ENCODE results near the gene MCTP1. TPM values are rescaled to one million over a fixed set of nuclear protein-coding genes. Genes with fewer than 3 reads are reported as not detected.

Gene MCTP1
- total RNA-seq, 1 donor from 2014 or later: 9.1 TPM

DNA sequence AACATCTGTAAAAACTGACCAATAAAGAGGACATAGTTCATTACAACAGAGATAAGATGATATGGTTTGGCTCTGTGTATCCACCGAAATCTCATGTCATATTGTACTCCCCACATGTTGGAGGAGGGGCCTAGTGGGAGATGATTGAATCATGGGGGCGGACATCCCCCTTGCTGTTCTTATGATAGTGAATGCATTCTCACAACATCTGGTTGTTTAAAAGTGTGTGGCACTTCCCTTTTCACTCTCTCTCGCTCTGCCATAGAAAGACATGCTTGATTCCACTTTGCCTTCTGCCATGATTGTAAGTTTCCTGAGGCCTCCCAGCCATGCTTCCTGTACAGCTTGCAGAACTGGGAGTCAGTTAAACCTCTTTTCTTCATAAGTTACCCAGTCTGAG is 373.6 kb downstream of the MCTP1 start:
- Mint-ChIP-seq H3K4me1 (peaks cover 2% of the 10 kb centered on the region), H3K36me3 (no peaks in the 10 kb centered on the region), H3K27me3 (ENCODE audit: low read depth) (peaks cover 2% of the 10 kb centered on the region), H3K4me3 (no peak overlapping the region), H3K9me3 (no peaks in the 10 kb centered on the region), H3K27ac (no peak overlapping the region)
- TF ChIP-seq, protein P1, sequence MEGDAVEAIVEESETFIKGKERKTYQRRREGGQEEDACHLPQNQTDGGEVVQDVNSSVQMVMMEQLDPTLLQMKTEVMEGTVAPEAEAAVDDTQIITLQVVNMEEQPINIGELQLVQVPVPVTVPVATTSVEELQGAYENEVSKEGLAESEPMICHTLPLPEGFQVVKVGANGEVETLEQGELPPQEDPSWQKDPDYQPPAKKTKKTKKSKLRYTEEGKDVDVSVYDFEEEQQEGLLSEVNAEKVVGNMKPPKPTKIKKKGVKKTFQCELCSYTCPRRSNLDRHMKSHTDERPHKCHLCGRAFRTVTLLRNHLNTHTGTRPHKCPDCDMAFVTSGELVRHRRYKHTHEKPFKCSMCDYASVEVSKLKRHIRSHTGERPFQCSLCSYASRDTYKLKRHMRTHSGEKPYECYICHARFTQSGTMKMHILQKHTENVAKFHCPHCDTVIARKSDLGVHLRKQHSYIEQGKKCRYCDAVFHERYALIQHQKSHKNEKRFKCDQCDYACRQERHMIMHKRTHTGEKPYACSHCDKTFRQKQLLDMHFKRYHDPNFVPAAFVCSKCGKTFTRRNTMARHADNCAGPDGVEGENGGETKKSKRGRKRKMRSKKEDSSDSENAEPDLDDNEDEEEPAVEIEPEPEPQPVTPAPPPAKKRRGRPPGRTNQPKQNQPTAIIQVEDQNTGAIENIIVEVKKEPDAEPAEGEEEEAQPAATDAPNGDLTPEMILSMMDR (IDR thresholded peaks at IDR 0.05; ENCODE audit: unreplicated experiment): no peak
- DNase-seq (ENCODE audit: low spot score in 2 of 2, unreplicated experiment in 2 of 2): no peak

GRCh38 chr5:94910721-94911120 is 374.2 kb downstream of the MCTP1 start:
- TF ChIP-seq, protein P1 (IDR thresholded peaks at IDR 0.05; ENCODE audit: unreplicated experiment): no peak
- DNase-seq (ENCODE audit: low spot score in 2 of 2, unreplicated experiment in 2 of 2): no peak
- H3K27me3 Mint-ChIP-seq (ENCODE audit: low read depth): peaks cover 2% of the 10 kb centered on the region
- no peaks in the 10 kb centered on the region for H3K36me3 Mint-ChIP-seq
- H3K4me1 Mint-ChIP-seq: no peaks in the 10 kb centered on the region
- H3K9me3 Mint-ChIP-seq: no peaks in the 10 kb centered on the region
- H3K4me3 Mint-ChIP-seq: no peak overlapping the region
- H3K27ac Mint-ChIP-seq: no peak overlapping the region

DNA sequence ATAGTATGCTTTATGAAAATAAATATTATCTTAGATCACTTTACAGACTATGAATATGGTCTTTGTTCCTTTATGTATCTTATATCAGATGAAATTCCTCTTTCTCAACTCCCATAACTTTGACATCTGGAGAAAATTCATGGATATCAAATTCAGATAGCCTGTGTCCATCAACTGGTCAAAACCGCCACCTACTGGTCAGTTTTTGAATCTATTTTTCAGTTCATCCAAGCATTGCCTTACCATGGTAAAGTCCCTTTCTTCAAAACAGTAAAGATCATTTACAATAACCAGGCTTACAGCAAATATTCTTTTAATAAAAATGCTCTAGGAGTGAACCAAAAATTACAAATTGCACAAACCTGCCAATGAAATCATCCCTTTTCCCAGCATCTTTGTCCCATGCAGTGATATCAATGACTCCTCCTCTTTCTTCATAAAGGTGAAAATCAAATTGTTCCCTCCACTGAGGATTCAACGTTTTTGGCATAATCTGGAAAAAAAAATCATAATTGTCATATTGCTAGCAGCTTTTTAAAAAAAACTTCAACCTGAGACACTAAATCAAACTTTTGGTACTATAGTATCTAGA is 375.9 kb downstream of the MCTP1 start:
- H3K27me3 Mint-ChIP-seq (ENCODE audit: low read depth): no peaks in the 10 kb centered on the region
- H3K36me3 Mint-ChIP-seq: no peaks in the 10 kb centered on the region
- H3K4me3 Mint-ChIP-seq: no peak overlapping the region
- H3K9me3 Mint-ChIP-seq: no peaks in the 10 kb centered on the region
- TF ChIP-seq, protein P1 (IDR thresholded peaks at IDR 0.05; ENCODE audit: unreplicated experiment): peak; percentile 96
- no peak for DNase-seq (ENCODE audit: low spot score in 2 of 2, unreplicated experiment in 2 of 2)
- H3K4me1 Mint-ChIP-seq: no peaks in the 10 kb centered on the region
- no peak overlapping the region for H3K27ac Mint-ChIP-seq

DNA sequence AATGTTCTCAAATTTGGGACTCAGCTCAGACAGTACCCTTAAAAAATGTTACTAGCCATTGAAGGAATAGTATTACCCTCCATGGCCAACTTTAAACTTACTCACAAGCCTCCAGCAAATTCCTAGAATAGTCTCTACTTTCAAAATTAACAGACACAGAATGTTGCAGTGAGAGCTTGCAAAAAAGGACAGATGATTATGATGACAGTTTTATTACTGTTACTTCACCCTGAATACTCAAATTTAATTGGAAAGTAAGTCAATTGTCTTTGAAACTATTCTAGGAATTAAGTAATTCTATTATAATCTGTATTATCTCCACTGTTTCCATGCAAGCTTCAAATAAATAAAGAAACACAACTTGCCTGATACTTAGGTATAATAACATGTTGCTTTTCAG is 378.1 kb downstream of the MCTP1 start:
- no peaks in the 10 kb centered on the region for H3K9me3 Mint-ChIP-seq
- TF ChIP-seq, protein P1 (IDR thresholded peaks at IDR 0.05; ENCODE audit: unreplicated experiment): no peak

DNA sequence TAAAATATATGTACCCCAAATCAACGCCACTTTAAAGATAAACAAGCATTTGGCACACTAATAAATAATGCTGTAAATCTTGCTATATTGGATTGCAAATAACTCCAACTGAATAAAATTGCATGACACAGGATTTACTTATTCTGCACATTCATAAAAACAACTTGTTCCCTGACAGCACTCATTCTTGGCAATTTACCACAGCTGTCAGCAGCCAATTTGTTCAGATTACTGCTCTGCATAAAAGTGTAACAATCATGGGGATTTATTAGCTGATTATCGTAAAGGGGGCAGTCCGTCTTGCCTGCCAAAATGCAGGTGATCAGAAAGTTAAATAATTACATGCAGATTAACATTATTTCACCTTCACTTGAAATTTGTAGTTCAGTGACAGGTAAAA is 381.2 kb downstream of the MCTP1 start:
- no peaks in the 10 kb centered on the region for H3K36me3 Mint-ChIP-seq
- TF ChIP-seq, protein P1 (IDR thresholded peaks at IDR 0.05; ENCODE audit: unreplicated experiment): no peak
- H3K27ac Mint-ChIP-seq: no peak overlapping the region
- H3K4me3 Mint-ChIP-seq: no peak overlapping the region
- H3K9me3 Mint-ChIP-seq: no peaks in the 10 kb centered on the region
- no peak for DNase-seq (ENCODE audit: low spot score in 2 of 2, unreplicated experiment in 2 of 2)
- peaks cover 4% of the 10 kb centered on the region for H3K4me1 Mint-ChIP-seq
- no peaks in the 10 kb centered on the region for H3K27me3 Mint-ChIP-seq (ENCODE audit: low read depth)

More for the DNA sequence above, 378.1 kb downstream of the MCTP1 start:
- H3K27me3 Mint-ChIP-seq (ENCODE audit: low read depth): no peaks in the 10 kb centered on the region
- no peak overlapping the region for H3K27ac Mint-ChIP-seq
- H3K36me3 Mint-ChIP-seq: no peaks in the 10 kb centered on the region
- H3K4me1 Mint-ChIP-seq: no peaks in the 10 kb centered on the region
- DNase-seq (ENCODE audit: low spot score in 2 of 2, unreplicated experiment in 2 of 2): no peak
- H3K4me3 Mint-ChIP-seq: no peak overlapping the region
